Measurements from ENCODE around the gene RFX7. TPM values are rescaled to one million over a fixed set of nuclear protein-coding genes. Genes with fewer than 3 reads are reported as not detected.
"Not testable (repeated sequence)": the region's sequence is repeated elsewhere in the genome, so short reads cannot be mapped to it uniquely, and the experiment has no call there.

RFX7 gene
- total and polyA plus RNA-seq, 2 donors (not counting 1 experiment from before 2014, with no cell fraction given) = 6.6 to 44.8 TPM

DNA sequence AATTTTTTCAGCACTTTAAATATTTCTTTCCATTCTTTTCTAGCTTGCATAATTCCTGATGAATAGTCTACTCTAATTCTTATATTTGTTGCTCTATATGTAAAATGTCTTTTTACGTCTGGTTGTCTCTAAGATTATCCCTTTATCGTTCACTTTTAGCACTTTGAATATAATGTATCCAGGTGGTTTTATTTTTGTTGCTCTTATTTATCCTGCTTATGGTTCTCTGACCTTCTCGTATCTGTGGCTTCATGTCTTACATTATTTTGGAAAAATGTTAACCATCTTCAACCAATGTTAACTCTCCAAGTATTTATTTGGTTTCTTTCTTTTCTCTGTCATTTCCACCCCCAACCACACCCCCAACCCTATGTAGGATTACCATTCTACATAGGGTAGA, 30.0 kb upstream of the RFX7 start:
- peaks cover 0 to 3% (median 3%) of the 10 kb centered on the region in 3 donors for H3K9me3 ChIP-seq (ENCODE audit: control extremely low read depth in 1 of 3, control insufficient read depth in 2 of 3, insufficient read depth in 1 of 3, low read length in 2 of 3)
- WGBS (ENCODE audit: insufficient coverage) = no CpG with 5 or more reads among the region's 3 CpGs

DNA sequence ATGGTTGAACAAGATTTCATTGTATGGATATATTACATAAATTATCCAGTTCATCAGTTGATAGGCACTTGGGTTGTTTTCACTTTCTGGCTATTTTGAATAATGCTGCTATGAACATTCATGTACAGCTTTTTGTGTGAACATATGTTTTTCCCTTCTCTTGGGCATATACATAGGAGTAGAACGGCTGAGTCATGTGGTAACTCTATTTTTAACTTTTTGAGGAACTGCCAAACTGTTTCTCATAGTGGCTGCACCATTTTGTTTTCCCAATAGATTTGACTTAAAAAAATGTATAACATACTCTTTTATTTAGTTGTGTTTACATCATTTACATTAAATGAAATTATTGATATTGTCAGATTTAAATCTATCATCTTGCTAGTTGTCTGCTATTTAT, 28.8 kb upstream of the RFX7 start:
- Histone ChIP-seq H3K79me2 (ENCODE audit: control insufficient read depth, insufficient read depth, low read length) (no peaks in the 10 kb centered on the region), H3K9me3 (ENCODE audit: control extremely low read depth in 1 of 3, control insufficient read depth in 2 of 3, insufficient read depth in 1 of 3, low read length in 2 of 3) (peaks cover 0 to 2% (median 0%) of the 10 kb centered on the region in 3 donors), H2AFZ (ENCODE audit: insufficient read depth, low read depth, low read length, poor library complexity, severe bottlenecking) (no peak overlapping the region), H3K27ac (ENCODE audit: low read length in 2 of 2) (no peak overlapping the region), H4K20me1 (ENCODE audit: control insufficient read depth, insufficient read depth, low read length, poor library complexity, severe bottlenecking) (no peaks in the 10 kb centered on the region), H3K4me3 (ENCODE audit: control extremely low read depth in 1 of 5, extremely low read depth in 1 of 5, insufficient read depth in 1 of 5, low read depth in 2 of 5, low read length in 4 of 5) (no peak overlapping the region), H3K27me3 (replicated peaks in 1 of 4; ENCODE audit: control extremely low read depth in 1 of 4, control insufficient read depth in 3 of 4, insufficient read depth in 4 of 4, low read length in 3 of 4) (no peaks in the 10 kb centered on the region), H3K9ac (ENCODE audit: low read length) (no peak overlapping the region), H3K4me2 (replicated peaks; ENCODE audit: low read depth, low read length, poor library complexity, severe bottlenecking) (no peak overlapping the region), H3K4me1 (ENCODE audit: control insufficient read depth in 2 of 2, insufficient read depth in 2 of 2, low read length in 2 of 2) (no peaks in the 10 kb centered on the region), H3K36me3 (replicated peaks in 1 of 2; ENCODE audit: control extremely low read depth in 1 of 2, control insufficient read depth in 1 of 2, extremely low read depth in 1 of 2, insufficient read depth in 2 of 2, low read length in 1 of 2) (no peaks in the 10 kb centered on the region)
- Mint-ChIP-seq H3K4me3 (no peak overlapping the region), H3K27ac (no peak overlapping the region), H3K9me3 (ENCODE audit: insufficient read depth) (peaks cover 3% of the 10 kb centered on the region), H3K27me3 (no peaks in the 10 kb centered on the region), H3K4me1 (no peaks in the 10 kb centered on the region)
- DNase-seq (no peak), ATAC-seq (ENCODE audit: low read depth) (no peak)
- TF ChIP-seq CTCF (IDR thresholded peaks at IDR 0.05) (no peak), EZH2 (IDR thresholded peaks at IDR 0.05; ENCODE audit: borderline replicate concordance, insufficient read depth, low read depth, low read length, poor library complexity, severe bottlenecking) (no peak)
- CTCF ChIA-PET = no interaction called here
- POLR2A ChIA-PET = no interaction called here
- intact Hi-C loops (cut with micrococcal nuclease) = no loop called here
- no CpG with 5 or more reads among the region's 1 CpG for WGBS (ENCODE audit: insufficient coverage)

More for the DNA sequence above, 30.0 kb upstream of the RFX7 start:
- Histone ChIP-seq H3K9ac (ENCODE audit: low read length) (no peak overlapping the region), H3K4me2 (replicated peaks; ENCODE audit: low read depth, low read length, poor library complexity, severe bottlenecking) (no peak overlapping the region), H3K4me3 (ENCODE audit: control extremely low read depth in 1 of 5, extremely low read depth in 1 of 5, insufficient read depth in 1 of 5, low read depth in 2 of 5, low read length in 4 of 5) (no peak overlapping the region), H2AFZ (ENCODE audit: insufficient read depth, low read depth, low read length, poor library complexity, severe bottlenecking) (no peak overlapping the region), H3K79me2 (ENCODE audit: control insufficient read depth, insufficient read depth, low read length) (no peaks in the 10 kb centered on the region), H3K36me3 (replicated peaks in 1 of 2; ENCODE audit: control extremely low read depth in 1 of 2, control insufficient read depth in 1 of 2, extremely low read depth in 1 of 2, insufficient read depth in 2 of 2, low read length in 1 of 2) (no peaks in the 10 kb centered on the region), H4K20me1 (ENCODE audit: control insufficient read depth, insufficient read depth, low read length, poor library complexity, severe bottlenecking) (no peaks in the 10 kb centered on the region), H3K4me1 (ENCODE audit: control insufficient read depth in 2 of 2, insufficient read depth in 2 of 2, low read length in 2 of 2) (no peaks in the 10 kb centered on the region), H3K27ac (ENCODE audit: low read length in 2 of 2) (no peak overlapping the region), H3K27me3 (replicated peaks in 1 of 4; ENCODE audit: control extremely low read depth in 1 of 4, control insufficient read depth in 3 of 4, insufficient read depth in 4 of 4, low read length in 3 of 4) (no peaks in the 10 kb centered on the region)
- H3K4me1 Mint-ChIP-seq = no peaks in the 10 kb centered on the region
- H3K4me3 Mint-ChIP-seq = no peak overlapping the region
- ChIA-PET CTCF (no interaction called here), POLR2A (no interaction called here)
- intact Hi-C loops (cut with micrococcal nuclease) = no loop called here
- ATAC-seq (ENCODE audit: low read depth) (no peak), DNase-seq (no peak)
- no peaks in the 10 kb centered on the region for H3K27me3 Mint-ChIP-seq
- H3K9me3 Mint-ChIP-seq (ENCODE audit: insufficient read depth) = peaks cover 3% of the 10 kb centered on the region
- TF ChIP-seq EZH2 (IDR thresholded peaks at IDR 0.05; ENCODE audit: borderline replicate concordance, insufficient read depth, low read depth, low read length, poor library complexity, severe bottlenecking) (no peak), CTCF (IDR thresholded peaks at IDR 0.05) (no peak)
- no peak overlapping the region for H3K27ac Mint-ChIP-seq

DNA sequence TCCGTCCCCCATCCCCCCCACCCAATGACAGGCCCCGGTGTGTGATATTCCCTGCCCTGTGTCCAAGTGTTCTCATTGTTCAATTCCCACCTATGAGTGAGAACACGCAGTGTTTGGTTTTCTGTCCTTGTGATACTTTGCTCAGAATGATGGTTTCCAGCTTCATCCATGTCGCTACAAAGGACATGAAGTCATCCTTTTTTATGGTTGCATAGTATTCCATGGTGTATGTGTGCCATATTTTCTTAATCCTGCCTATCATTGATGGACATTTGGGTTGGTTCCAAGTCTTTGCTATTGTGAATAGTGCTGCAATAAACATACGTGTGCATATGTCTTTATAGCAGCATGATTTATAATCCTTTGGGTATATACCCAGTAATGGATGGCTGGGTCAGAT, 22.8 kb upstream of the RFX7 start:
- POLR2A ChIA-PET; H3K4me1 Mint-ChIP-seq; H3K79me2 ChIP-seq (ENCODE audit: control insufficient read depth, insufficient read depth, low read length); CTCF ChIA-PET; intact Hi-C loops (cut with micrococcal nuclease); H3K36me3 ChIP-seq (replicated peaks in 1 of 2; ENCODE audit: control extremely low read depth in 1 of 2, control insufficient read depth in 1 of 2, extremely low read depth in 1 of 2, insufficient read depth in 2 of 2, low read length in 1 of 2); H3K9me3 Mint-ChIP-seq (ENCODE audit: insufficient read depth); H3K27me3 Mint-ChIP-seq; H3K4me1 ChIP-seq (ENCODE audit: control insufficient read depth in 2 of 2, insufficient read depth in 2 of 2, low read length in 2 of 2); H3K27ac Mint-ChIP-seq; H3K4me2 ChIP-seq (replicated peaks; ENCODE audit: low read depth, low read length, poor library complexity, severe bottlenecking); H3K9me3 ChIP-seq (ENCODE audit: control extremely low read depth in 1 of 3, control insufficient read depth in 2 of 3, insufficient read depth in 1 of 3, low read length in 2 of 3); H3K4me3 Mint-ChIP-seq; H3K4me3 ChIP-seq (ENCODE audit: control extremely low read depth in 1 of 5, extremely low read depth in 1 of 5, insufficient read depth in 1 of 5, low read depth in 2 of 5, low read length in 4 of 5); H3K27me3 ChIP-seq (replicated peaks in 1 of 4; ENCODE audit: control extremely low read depth in 1 of 4, control insufficient read depth in 3 of 4, insufficient read depth in 4 of 4, low read length in 3 of 4); DNase-seq; ATAC-seq (ENCODE audit: low read depth); H2AFZ ChIP-seq (ENCODE audit: insufficient read depth, low read depth, low read length, poor library complexity, severe bottlenecking); H3K9ac ChIP-seq (ENCODE audit: low read length); H3K27ac ChIP-seq (ENCODE audit: low read length in 2 of 2); H4K20me1 ChIP-seq (ENCODE audit: control insufficient read depth, insufficient read depth, low read length, poor library complexity, severe bottlenecking): not testable (repeated sequence)
- WGBS (ENCODE audit: insufficient coverage) = 100% methylated on average over 1 of the region's 5 CpGs
